Nephron progenitor cell (in vitro differentiated cells): ENCODE measurements around the gene IQGAP3.

Experiments
- DNase-seq: peaks from one replicate; pipeline ENCODE4 v3.0.0; 2021
- H3K27ac Mint-ChIP-seq: 2 replicates; pipeline ENCODE4 v1.8.0; 2021; ENCODE audit warnings: mild to moderate bottlenecking, moderate library complexity, mixed read lengths
- H3K27me3 Mint-ChIP-seq: 2 replicates; pipeline ENCODE4 v1.8.0; 2021; ENCODE audit warnings: mild to moderate bottlenecking, low read depth, mixed read lengths; ENCODE audit not compliant: poor library complexity
- H3K36me3 Mint-ChIP-seq: 2 replicates; pipeline ENCODE4 v1.8.0; 2021; ENCODE audit warnings: low read depth, mixed read lengths
- H3K4me1 Mint-ChIP-seq: 2 replicates; pipeline ENCODE4 v1.8.0; 2021; ENCODE audit warnings: mixed read lengths
- H3K4me3 Mint-ChIP-seq: 2 replicates; pipeline ENCODE4 v1.8.0; 2021; ENCODE audit warnings: mild to moderate bottlenecking, moderate library complexity, mixed read lengths
- H3K9me3 Mint-ChIP-seq: 2 replicates; pipeline ENCODE4 v1.8.0; 2021; ENCODE audit warnings: mild to moderate bottlenecking, moderate library complexity, mixed read lengths
- CTCF ChIP-seq: fragments of 200-600 bp; sonication (generic); IDR thresholded peaks from 2 replicates; pipeline ENCODE4 v1.5.0; 2021; ENCODE audit warnings: antibody characterized with exemption

The IQGAP3 gene

GRCh38 chr1:156539818-156540355, 32.5 kb downstream of the IQGAP3 start:
- H3K4me3 Mint-ChIP-seq: no peak overlapping the region
- H3K27ac Mint-ChIP-seq: no peak overlapping the region
- no peak for DNase-seq
- peaks cover 63% of the 10 kb centered on the region for H3K36me3 Mint-ChIP-seq
- peaks cover 9% of the 10 kb centered on the region for H3K4me1 Mint-ChIP-seq
- TF ChIP-seq CTCF: no peak
- peaks cover 4% of the 10 kb centered on the region for H3K27me3 Mint-ChIP-seq
- H3K9me3 Mint-ChIP-seq: no peaks in the 10 kb centered on the region

GRCh38 chr1:156538711-156539440, 33.5 kb downstream of the IQGAP3 start:
- TF ChIP-seq CTCF: no peak
- peaks cover 68% of the 10 kb centered on the region for H3K36me3 Mint-ChIP-seq
- no peak overlapping the region for H3K27ac Mint-ChIP-seq
- H3K4me3 Mint-ChIP-seq: no peak overlapping the region
- H3K27me3 Mint-ChIP-seq: peaks cover 4% of the 10 kb centered on the region
- no peaks in the 10 kb centered on the region for H3K4me1 Mint-ChIP-seq
- H3K9me3 Mint-ChIP-seq: no peaks in the 10 kb centered on the region
- DNase-seq: no peak

DNA sequence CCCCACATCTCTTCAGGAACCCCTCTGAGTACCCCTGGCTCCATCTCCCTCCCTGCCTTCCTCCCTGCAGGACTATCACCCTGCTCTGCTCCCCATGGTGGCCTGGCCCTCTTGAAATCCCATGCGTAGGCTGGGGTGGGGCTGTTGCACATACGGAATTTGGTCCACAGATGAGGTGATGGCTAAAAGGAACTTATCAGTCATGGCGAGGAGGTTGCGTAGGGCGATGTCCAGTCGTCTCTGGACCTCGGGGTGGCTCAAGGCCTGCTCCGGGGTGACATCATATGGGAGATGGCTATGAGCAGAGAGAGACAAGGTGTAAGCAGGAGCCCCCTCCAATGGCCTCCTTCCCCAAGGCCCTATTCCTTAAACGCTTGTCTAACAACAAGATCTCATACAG, 35.3 kb downstream of the IQGAP3 start:
- Mint-ChIP-seq H3K36me3 (peaks cover 70% of the 10 kb centered on the region), H3K4me3 (no peak overlapping the region), H3K4me1 (no peaks in the 10 kb centered on the region), H3K9me3 (no peaks in the 10 kb centered on the region), H3K27me3 (peaks cover 4% of the 10 kb centered on the region), H3K27ac (no peak overlapping the region)
- no peak for DNase-seq
- no peak for TF ChIP-seq CTCF

GRCh38 chr1:156534424-156535060, 37.8 kb downstream of the IQGAP3 start:
- DNase-seq: no peak
- H3K9me3 Mint-ChIP-seq: no peaks in the 10 kb centered on the region
- TF ChIP-seq CTCF: no peak
- H3K4me3 Mint-ChIP-seq: no peak overlapping the region
- H3K36me3 Mint-ChIP-seq: peaks cover 58% of the 10 kb centered on the region
- H3K27me3 Mint-ChIP-seq: peaks cover 4% of the 10 kb centered on the region
- no peaks in the 10 kb centered on the region for H3K4me1 Mint-ChIP-seq
- no peak overlapping the region for H3K27ac Mint-ChIP-seq

GRCh38 chr1:156533568-156534220, 38.7 kb downstream of the IQGAP3 start:
- no peak for TF ChIP-seq CTCF
- Mint-ChIP-seq H3K27ac (peak overlapping the region; percentile 43), H3K4me3 (no peak overlapping the region), H3K36me3 (peaks cover 58% of the 10 kb centered on the region), H3K4me1 (no peaks in the 10 kb centered on the region), H3K27me3 (peaks cover 4% of the 10 kb centered on the region), H3K9me3 (no peaks in the 10 kb centered on the region)
- DNase-seq: no peak
